C4-2B (cell line): Measurements from ENCODE around the gene TANGO6.

Source experiments
- ZFX ChIP-seq: fragments of 450-650 bp; IDR thresholded peaks from 2 replicates; pipeline ENCODE4 v1.6.1; 2017
- TF ChIP-seq, protein P1 (sequence below): fragments of 450-650 bp; conservative IDR thresholded peaks from 2 replicates; pipeline ENCODE4 v1.5.1; 2017; ENCODE audit warnings: mild to moderate bottlenecking

DNA sequence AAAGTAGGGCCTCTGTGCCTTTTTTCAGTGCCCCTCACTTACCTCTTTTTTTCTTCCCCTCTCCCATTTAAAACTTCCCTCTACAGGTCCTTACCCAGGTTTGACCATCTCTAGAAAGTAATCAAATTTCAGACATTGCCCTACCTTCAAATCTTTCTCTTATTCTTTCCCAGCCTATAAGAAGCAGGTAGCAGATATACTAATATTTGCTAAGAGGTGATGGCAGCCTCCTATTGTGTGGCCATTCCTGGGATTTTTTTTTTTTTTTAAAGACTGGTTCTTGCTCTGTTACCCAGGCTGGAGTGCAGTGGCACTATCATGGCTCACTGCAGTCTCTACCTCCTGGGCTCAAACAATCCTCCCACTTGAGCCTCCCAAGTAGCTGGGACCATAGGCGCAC, 151.0 kb downstream of the TANGO6 start:
- TF ChIP-seq, protein P1, sequence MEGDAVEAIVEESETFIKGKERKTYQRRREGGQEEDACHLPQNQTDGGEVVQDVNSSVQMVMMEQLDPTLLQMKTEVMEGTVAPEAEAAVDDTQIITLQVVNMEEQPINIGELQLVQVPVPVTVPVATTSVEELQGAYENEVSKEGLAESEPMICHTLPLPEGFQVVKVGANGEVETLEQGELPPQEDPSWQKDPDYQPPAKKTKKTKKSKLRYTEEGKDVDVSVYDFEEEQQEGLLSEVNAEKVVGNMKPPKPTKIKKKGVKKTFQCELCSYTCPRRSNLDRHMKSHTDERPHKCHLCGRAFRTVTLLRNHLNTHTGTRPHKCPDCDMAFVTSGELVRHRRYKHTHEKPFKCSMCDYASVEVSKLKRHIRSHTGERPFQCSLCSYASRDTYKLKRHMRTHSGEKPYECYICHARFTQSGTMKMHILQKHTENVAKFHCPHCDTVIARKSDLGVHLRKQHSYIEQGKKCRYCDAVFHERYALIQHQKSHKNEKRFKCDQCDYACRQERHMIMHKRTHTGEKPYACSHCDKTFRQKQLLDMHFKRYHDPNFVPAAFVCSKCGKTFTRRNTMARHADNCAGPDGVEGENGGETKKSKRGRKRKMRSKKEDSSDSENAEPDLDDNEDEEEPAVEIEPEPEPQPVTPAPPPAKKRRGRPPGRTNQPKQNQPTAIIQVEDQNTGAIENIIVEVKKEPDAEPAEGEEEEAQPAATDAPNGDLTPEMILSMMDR: no peak
- no peak for TF ChIP-seq ZFX
